HepG2 (cell line): ENCODE results near the gene RPL18.

ENCODE experiments used
- NFYB ChIP-seq: sonication (generic); formaldehyde crosslinking; IDR thresholded peaks from 2 replicates; pipeline ENCODE4 v1.4.0; 2020; ENCODE audit warnings: missing genetic modification reagents
- SMC3 ChIP-seq: IDR thresholded peaks from 2 replicates; pipeline ENCODE4 v1.6.1; 2011; ENCODE audit warnings: low read length, improper control_type of control experiment
- TBL1XR1 ChIP-seq: fragments of 150-350 bp; IDR thresholded peaks from 2 replicates; pipeline ENCODE4 v1.6.1; 2014; ENCODE audit warnings: borderline replicate concordance, low read length; ENCODE audit not compliant: partially characterized antibody
- TP53 ChIP-seq: sonication (generic); formaldehyde crosslinking; conservative IDR thresholded peaks from 2 replicates; pipeline ENCODE4 v1.4.0; 2020; ENCODE audit warnings: missing genetic modification reagents
- ZSCAN20 ChIP-seq: sonication (generic); formaldehyde crosslinking; IDR thresholded peaks from 2 replicates; pipeline ENCODE4 v1.4.0; 2020; ENCODE audit warnings: missing genetic modification reagents, mild to moderate bottlenecking, borderline replicate concordance
- TF ChIP-seq, protein P1 (sequence below): sonication (generic); formaldehyde crosslinking; IDR thresholded peaks from 2 replicates; pipeline ENCODE4 v1.5.0; 2020; ENCODE audit warnings: mild to moderate bottlenecking, missing genetic modification reagents, moderate library complexity
- TF ChIP-seq, protein P2 (sequence below): sonication (generic); formaldehyde crosslinking; IDR thresholded peaks from 2 replicates; pipeline ENCODE4 v1.8.0; 2022; ENCODE audit warnings: missing genetic modification reagents, low read depth, mild to moderate bottlenecking, borderline replicate concordance
- TF ChIP-seq, protein P3 (sequence below): sonication (generic); formaldehyde crosslinking; IDR thresholded peaks from 2 replicates; pipeline ENCODE4 v1.8.1; 2023; ENCODE audit warnings: missing genetic modification reagents, inconsistent platforms, borderline replicate concordance

DNA sequence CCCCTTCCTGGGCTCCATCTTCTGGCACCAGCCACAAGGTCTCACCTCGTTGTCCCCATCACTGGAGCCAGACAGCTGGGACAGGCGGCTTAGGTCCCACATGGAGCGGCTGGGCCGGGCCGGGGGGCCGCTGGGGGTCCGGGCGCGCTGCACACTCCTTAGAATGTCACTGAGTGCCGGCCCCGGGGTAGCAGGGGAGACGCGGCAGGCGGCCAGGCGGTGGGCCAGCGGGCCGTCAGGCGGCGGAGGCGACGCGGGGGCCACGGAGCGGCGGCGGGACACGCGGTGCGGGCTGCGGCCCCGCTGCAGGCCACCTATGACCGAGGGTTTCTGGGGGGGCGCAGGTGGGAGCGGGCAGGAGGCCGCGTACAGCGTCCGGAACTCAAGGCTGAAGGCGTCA lies 15.5 kb downstream of the RPL18 start:
- no peak for TF ChIP-seq SMC3
- TF ChIP-seq, protein P1, sequence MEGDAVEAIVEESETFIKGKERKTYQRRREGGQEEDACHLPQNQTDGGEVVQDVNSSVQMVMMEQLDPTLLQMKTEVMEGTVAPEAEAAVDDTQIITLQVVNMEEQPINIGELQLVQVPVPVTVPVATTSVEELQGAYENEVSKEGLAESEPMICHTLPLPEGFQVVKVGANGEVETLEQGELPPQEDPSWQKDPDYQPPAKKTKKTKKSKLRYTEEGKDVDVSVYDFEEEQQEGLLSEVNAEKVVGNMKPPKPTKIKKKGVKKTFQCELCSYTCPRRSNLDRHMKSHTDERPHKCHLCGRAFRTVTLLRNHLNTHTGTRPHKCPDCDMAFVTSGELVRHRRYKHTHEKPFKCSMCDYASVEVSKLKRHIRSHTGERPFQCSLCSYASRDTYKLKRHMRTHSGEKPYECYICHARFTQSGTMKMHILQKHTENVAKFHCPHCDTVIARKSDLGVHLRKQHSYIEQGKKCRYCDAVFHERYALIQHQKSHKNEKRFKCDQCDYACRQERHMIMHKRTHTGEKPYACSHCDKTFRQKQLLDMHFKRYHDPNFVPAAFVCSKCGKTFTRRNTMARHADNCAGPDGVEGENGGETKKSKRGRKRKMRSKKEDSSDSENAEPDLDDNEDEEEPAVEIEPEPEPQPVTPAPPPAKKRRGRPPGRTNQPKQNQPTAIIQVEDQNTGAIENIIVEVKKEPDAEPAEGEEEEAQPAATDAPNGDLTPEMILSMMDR (CRISPR knock-in tag) = no peak
- no peak for TF ChIP-seq ZSCAN20 (CRISPR knock-in tag)
- no peak for TF ChIP-seq TP53 (CRISPR knock-in tag)
- no peak for TF ChIP-seq TBL1XR1
- TF ChIP-seq, protein P2, sequence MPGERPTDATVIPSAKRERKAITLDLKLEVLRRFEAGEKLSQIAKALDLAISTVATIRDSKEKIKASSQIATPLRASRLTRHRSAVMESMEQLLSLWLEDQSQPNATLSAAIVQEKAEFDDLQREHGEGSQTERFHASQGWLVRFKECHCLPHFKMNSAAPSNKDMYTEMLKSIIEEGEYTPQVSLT = no peak
- TF ChIP-seq, protein P3, sequence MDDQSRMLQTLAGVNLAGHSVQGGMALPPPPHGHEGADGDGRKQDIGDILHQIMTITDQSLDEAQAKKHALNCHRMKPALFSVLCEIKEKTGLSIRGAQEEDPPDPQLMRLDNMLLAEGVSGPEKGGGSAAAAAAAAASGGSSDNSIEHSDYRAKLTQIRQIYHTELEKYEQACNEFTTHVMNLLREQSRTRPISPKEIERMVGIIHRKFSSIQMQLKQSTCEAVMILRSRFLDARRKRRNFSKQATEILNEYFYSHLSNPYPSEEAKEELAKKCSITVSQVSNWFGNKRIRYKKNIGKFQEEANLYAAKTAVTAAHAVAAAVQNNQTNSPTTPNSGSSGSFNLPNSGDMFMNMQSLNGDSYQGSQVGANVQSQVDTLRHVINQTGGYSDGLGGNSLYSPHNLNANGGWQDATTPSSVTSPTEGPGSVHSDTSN (CRISPR knock-in tag) = no peak
- no peak for TF ChIP-seq NFYB
